Small intestine (tissue), 16 donors: ENCODE results near the gene NUDT16L1. TPM values are rescaled to one million over a fixed set of nuclear protein-coding genes. Genes with fewer than 3 reads are reported as not detected.
A peak's percentile ranks its signal among the peaks of the same experiment; 100 is the strongest.
"Not testable (repeated sequence)": the region's sequence is repeated elsewhere in the genome, so short reads cannot be mapped to it uniquely, and the experiment has no call there.

Experiments used
- DNase-seq, 2 donors: peaks; one replicate each; pipeline versions ENCODE4 v3.0.0 to v3.0.0-alpha.2; 2013
- FAIRE-seq: peaks from 2 replicates; lab custom pipeline; 2012; peaks lifted over from hg19 to GRCh38; lab: Jason Lieb, UNC
- H3K27ac ChIP-seq, 3 donors: one replicate each; pipeline ENCODE4 v1.5.1; 2013; ENCODE audit warnings: low read length in 2 of 3, mild to moderate bottlenecking in 2 of 3, control low read depth in 1 of 3, inconsistent platforms in 1 of 3, low read depth in 1 of 3, moderate library complexity in 1 of 3
- H3K27me3 ChIP-seq, 3 donors: one replicate each; pipeline ENCODE4 v1.6.1; 2013; ENCODE audit warnings: low read length in 3 of 3, inconsistent platforms in 1 of 3; ENCODE audit not compliant: control insufficient read depth in 3 of 3, insufficient read depth in 3 of 3
- H3K36me3 ChIP-seq, 3 donors: one replicate each; pipeline ENCODE4 v1.6.1; 2013; ENCODE audit warnings: low read length in 3 of 3, inconsistent platforms in 1 of 3, low read depth in 1 of 3, mild to moderate bottlenecking in 1 of 3, moderate library complexity in 1 of 3; ENCODE audit not compliant: control insufficient read depth in 3 of 3, insufficient read depth in 2 of 3
- H3K4me1 ChIP-seq, 3 donors: one replicate each; pipeline ENCODE4 v1.6.1; 2013; ENCODE audit warnings: low read length in 2 of 3, inconsistent platforms in 1 of 3, low read depth in 1 of 3, mild to moderate bottlenecking in 1 of 3, moderate library complexity in 1 of 3; ENCODE audit not compliant: control insufficient read depth in 3 of 3, insufficient read depth in 2 of 3
- H3K4me3 ChIP-seq, 3 donors: one replicate each; pipeline ENCODE4 v1.5.1; 2013; ENCODE audit warnings: low read length in 3 of 3, control low read depth in 1 of 3, inconsistent platforms in 1 of 3, low read depth in 1 of 3, mild to moderate bottlenecking in 1 of 3, moderate library complexity in 1 of 3
- H3K9me3 ChIP-seq, 2 donors: one replicate each; pipeline ENCODE4 v1.6.1; 2013; ENCODE audit warnings: low read depth in 1 of 2, low read length in 1 of 2; ENCODE audit not compliant: control insufficient read depth in 2 of 2, insufficient read depth in 1 of 2
- WGBS, 3 donors: extraction: QIAGEN DNeasy Blood & Tissue Kit; methylation state at CpG; one replicate each; pipeline ENCODE4 v1.1.7; 2013; 5-methylcytosine and 5-hydroxymethylcytosine counted together
- long read RNA-seq, 10 donors: transcript quantifications; one replicate each; lab custom pipeline, GENCODE V29; 2026
- polyA plus RNA-seq, 4 donors: library from polyadenylated mRNA; stranded (reverse) in 3 of 4; unstranded in 1 of 4; fragments of 200-250 nt in 3 of 4; fragments of 120-200 nt in 1 of 4; gene quantifications; one replicate each; pipeline versions ENCODE4 v1.2.1 to v1.2.3, GENCODE V29; 2013
- donor health status: healthy with polysubstance abuse.
- donor health status: control.
- donor health status: control.
- donor health status: Bipolar disorder and iron deficiency.
- donor health status: healthy.

NUDT16L1 gene
- polyA plus RNA-seq = 10 to 100 TPM; 44.5 to 73.1 (median 54.8) TPM
- long read RNA-seq, donor 1 = 0 reads
- long read RNA-seq, donor 2, transcript NUDT16L1-201 (3 exons, 1,349 nt) = major isoform, 7 of 9 reads
- long read RNA-seq, donor 2, partial matches to known transcripts = 0 of 9 reads
- long read RNA-seq, donor 2, other reads (novel, unspliced or antisense) = 0 of 9 reads
- long read RNA-seq, donor 3, transcript NUDT16L1-201 (3 exons, 1,349 nt) = major isoform, 17 of 20 reads
- long read RNA-seq, donor 3, partial matches to known transcripts = 0 of 20 reads
- long read RNA-seq, donor 3, other reads (novel, unspliced or antisense) = 0 of 20 reads
- long read RNA-seq, donor 4, partial matches to known transcripts = 0 of 2 reads
- long read RNA-seq, donor 4, other reads (novel, unspliced or antisense) = 0 of 2 reads
- long read RNA-seq, donor 5, partial matches to known transcripts = 0 of 3 reads
- long read RNA-seq, donor 5, other reads (novel, unspliced or antisense) = 0 of 3 reads
- long read RNA-seq, donor 6, transcript NUDT16L1-201 (3 exons, 1,349 nt) = major isoform, 8 of 21 reads
- long read RNA-seq, donor 6, partial matches to known transcripts = 10 of 21 reads
- long read RNA-seq, donor 6, other reads (novel, unspliced or antisense) = 0 of 21 reads
- long read RNA-seq, donor 7, transcript NUDT16L1-201 (3 exons, 1,349 nt) = major isoform, 49 of 52 reads
- long read RNA-seq, donor 7, partial matches to known transcripts = 0 of 52 reads
- long read RNA-seq, donor 7, other reads (novel, unspliced or antisense) = 0 of 52 reads
- long read RNA-seq, donor 8 = 0 reads
- long read RNA-seq, donor 9, partial matches to known transcripts = 0 of 4 reads
- long read RNA-seq, donor 9, other reads (novel, unspliced or antisense) = 0 of 4 reads
- long read RNA-seq, donor 10, transcript NUDT16L1-201 (3 exons, 1,349 nt) = major isoform, 12 of 18 reads
- long read RNA-seq, donor 10, transcript NUDT16L1-204 (3 exons, 1,406 nt) = minor isoform, 5 of 18 reads
- long read RNA-seq, donor 10, partial matches to known transcripts = 0 of 18 reads
- long read RNA-seq, donor 10, other reads (novel, unspliced or antisense) = 0 of 18 reads

- Histone ChIP-seq H3K9me3 (no peaks in the 10 kb centered on the region), H3K4me1 (peaks cover 0 to 28% (median 0%) of the 10 kb centered on the region in 3 donors), H3K27me3 (no peaks in the 10 kb centered on the region), H3K4me3 (peak within 1 kb of the TSS; percentile 75 to 97 (median 94)), H3K27ac (peak within 1 kb of the TSS; percentile 87 to 96 (median 89)), H3K36me3 (peaks cover 5 to 69% (median 7%) of the 10 kb centered on the region in 3 donors)
- 0% methylated on average over 48 to 91 of the region's 91 CpGs for WGBS, 3 donors
- DNase-seq (peak; percentile 98 to 99), FAIRE-seq (no peak)
Observed at GRCh38 chr16:4693296-4693955, at the start of gene NUDT16L1. Gene NUDT16L1, plus strand, starts transcription at chr16:4693562. Its CDS starts 165 bp downstream, at chr16:4693727.

GRCh38 chr16:4646773-4647643 is 46.4 kb upstream of the NUDT16L1 start:
- Histone ChIP-seq H3K27me3 (no peaks in the 10 kb centered on the region), H3K4me1 (peaks cover 0 to 12% (median 2%) of the 10 kb centered on the region in 3 donors), H3K27ac (no peak overlapping the region), H3K4me3 (no peak overlapping the region), H3K9me3 (peaks cover 0 to 9% of the 10 kb centered on the region in 2 donors), H3K36me3 (peaks cover 0 to 79% (median 10%) of the 10 kb centered on the region in 3 donors)
- WGBS, 3 donors = 90 to 93% (median 91%) methylated on average over 22 of the region's 22 CpGs
- FAIRE-seq (no peak), DNase-seq (no peak)

- DNase-seq (no peak), FAIRE-seq (no peak)
- Histone ChIP-seq H3K27ac (no peak overlapping the region), H3K4me1 (peaks cover 0 to 18% (median 2%) of the 10 kb centered on the region in 3 donors), H3K9me3 (peaks cover 0 to 9% of the 10 kb centered on the region in 2 donors), H3K4me3 (no peak overlapping the region), H3K27me3 (no peaks in the 10 kb centered on the region), H3K36me3 (peaks cover 0 to 81% (median 13%) of the 10 kb centered on the region in 3 donors)
- WGBS, 3 donors = 93 to 97% (median 96%) methylated on average over 8 of the region's 8 CpGs
Observed at GRCh38 chr16:4647644-4647980, 45.8 kb upstream of the NUDT16L1 start.

GRCh38 chr16:4648917-4649316 is 44.4 kb upstream of the NUDT16L1 start:
- DNase-seq = no peak
- no peak for FAIRE-seq
- Histone ChIP-seq H3K4me3 (no peak overlapping the region), H3K27ac (no peak overlapping the region), H3K27me3 (no peaks in the 10 kb centered on the region), H3K36me3 (peaks cover 0 to 85% (median 15%) of the 10 kb centered on the region in 3 donors), H3K9me3 (peaks cover 0 to 9% of the 10 kb centered on the region in 2 donors), H3K4me1 (peaks cover 0 to 30% (median 2%) of the 10 kb centered on the region in 3 donors)
- WGBS, 3 donors = 89 to 94% (median 94%) methylated on average over 13 of the region's 13 CpGs

- WGBS, 3 donors = 88 to 91% (median 90%) methylated on average over 25 of the region's 25 CpGs
- FAIRE-seq (no peak), DNase-seq (peak in 1 of 2 donors; percentile 29)
- peaks cover 0 to 39% (median 5%) of the 10 kb centered on the region in 3 donors for H3K4me1 ChIP-seq
- no peaks in the 10 kb centered on the region for H3K27me3 ChIP-seq
- no peak overlapping the region for H3K27ac ChIP-seq
- peaks cover 0 to 9% of the 10 kb centered on the region in 2 donors for H3K9me3 ChIP-seq
- no peak overlapping the region for H3K4me3 ChIP-seq
- peaks cover 0 to 87% (median 15%) of the 10 kb centered on the region in 3 donors for H3K36me3 ChIP-seq
Observed at GRCh38 chr16:4649744-4650442, 43.5 kb upstream of the NUDT16L1 start.

GRCh38 chr16:4650443-4651074 is 42.8 kb upstream of the NUDT16L1 start:
- not testable (repeated sequence) for H3K27ac ChIP-seq, H3K4me3 ChIP-seq, FAIRE-seq, H3K27me3 ChIP-seq, H3K9me3 ChIP-seq
- Histone ChIP-seq H3K36me3 (peaks cover 0 to 87% (median 15%) of the 10 kb centered on the region in 3 donors), H3K4me1 (peaks cover 0 to 46% (median 5%) of the 10 kb centered on the region in 3 donors)
- WGBS, 3 donors = 73 to 84% (median 76%) methylated on average over 15 of the region's 15 CpGs
- peak; percentile 69 to 79 for DNase-seq
